Medulla oblongata (tissue), 1 donor: Measurements from ENCODE around the gene POGK.
A peak's percentile ranks its signal among the peaks of the same experiment; 100 is the strongest.

Experiments
- DNase-seq: peaks from one replicate; pipeline ENCODE4 v3.0.0-alpha.2; 2015; ENCODE audit errors: extremely low spot score

POGK gene

DNA sequence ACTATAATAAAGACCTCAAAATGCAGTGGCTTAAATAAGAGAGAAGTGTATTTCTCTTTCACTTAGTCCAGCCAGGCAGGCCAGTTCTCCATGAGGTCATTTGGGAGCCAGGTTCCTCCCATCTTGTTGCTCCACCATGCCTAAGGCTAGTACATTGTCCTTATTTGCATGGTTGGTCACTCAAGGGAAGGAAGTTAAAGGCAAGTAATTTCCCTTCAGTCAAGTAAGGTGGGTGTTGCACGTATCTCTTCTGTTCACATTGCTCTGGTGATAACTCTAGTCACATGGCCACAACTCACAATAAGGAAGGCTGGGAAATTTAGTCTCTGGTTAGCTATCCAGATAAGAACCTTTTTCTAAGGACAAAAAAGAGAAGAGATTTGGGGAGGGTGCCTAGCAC lies 64.0 kb downstream of the POGK start:
- DNase-seq = no peak

DNA sequence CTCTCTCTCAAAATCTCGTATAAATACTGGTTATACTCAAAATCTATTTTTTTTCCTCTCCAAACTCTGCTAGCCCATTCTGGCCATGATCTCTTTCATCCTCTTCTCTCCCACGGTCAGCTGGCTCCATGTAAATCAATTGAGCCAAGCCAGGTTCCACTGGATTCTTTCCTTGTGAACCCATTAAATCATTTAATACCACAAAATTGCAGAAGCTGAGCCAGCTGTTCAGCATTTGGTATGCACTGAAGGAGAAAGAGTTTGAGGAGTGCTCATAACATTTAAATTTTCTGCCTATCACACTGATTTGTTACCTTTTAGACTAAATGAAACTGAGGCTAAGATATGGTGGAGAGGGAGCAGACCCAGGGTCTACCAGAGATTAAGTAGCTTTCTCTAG lies 65.9 kb downstream of the POGK start:
- DNase-seq = no peak

DNA sequence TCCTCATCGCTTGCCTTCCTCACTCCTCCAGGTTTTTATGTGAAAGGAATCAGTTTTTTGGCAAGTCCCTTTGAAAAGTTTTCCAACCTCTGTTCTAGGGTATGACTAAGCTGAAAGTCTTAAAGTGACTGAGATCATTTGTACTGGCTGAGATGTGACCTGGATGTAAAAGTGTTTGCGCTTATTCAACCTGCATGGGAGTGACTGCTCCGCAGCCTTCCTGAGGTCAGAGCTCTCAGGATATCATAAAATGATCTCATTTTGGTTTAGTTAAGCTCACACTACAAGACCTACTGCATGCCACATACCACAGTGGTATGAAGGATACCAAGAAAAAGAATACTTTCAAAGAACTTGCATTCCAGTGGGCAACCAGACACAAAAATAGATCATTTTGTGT lies 66.6 kb downstream of the POGK start:
- DNase-seq = peak; percentile 42
